ENCODE results near the gene DDC.
"Not testable (repeated sequence)": the region's sequence is repeated elsewhere in the genome, so short reads cannot be mapped to it uniquely, and the experiment has no call there.

DNA sequence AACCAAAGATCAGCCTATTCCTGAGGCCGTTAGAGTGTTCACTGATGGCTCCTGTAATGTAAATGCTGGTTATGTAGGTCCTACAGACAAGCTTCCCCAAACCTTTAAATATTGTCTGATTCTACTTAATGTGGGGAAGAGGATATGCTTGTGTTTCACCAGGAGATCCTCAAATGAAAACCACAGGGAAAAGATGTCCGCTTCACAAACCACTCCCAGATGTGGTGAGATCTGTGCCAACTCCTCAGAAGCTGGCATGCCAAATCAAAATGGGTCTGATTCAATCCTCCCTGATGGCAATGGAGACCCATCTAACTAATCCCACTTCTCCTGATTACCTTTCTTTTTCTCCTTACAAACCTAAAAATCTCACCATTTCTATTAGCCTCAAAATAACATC lies 15.5 kb upstream of the DDC start:
- TF ChIP-seq CTCF (IDR thresholded peaks at IDR 0.05 in 8 of 11, conservative IDR thresholded peaks at IDR 0.05 in 3 of 11); POLR2AphosphoS5 (IDR thresholded peaks at IDR 0.05); POLR2A (IDR thresholded peaks at IDR 0.05): not testable (repeated sequence)
